HepG2 (cell line): ENCODE data around the gene CPNE8.

Experiments
- AHR ChIP-seq: IDR thresholded peaks from 2 replicates; pipeline ENCODE4 v1.6.1; 2018; ENCODE audit warnings: missing genetic modification reagents, missing compliant biosample characterization
- JUND ChIP-seq: sonication (generic); formaldehyde crosslinking; IDR thresholded peaks from 2 replicates; pipeline ENCODE4 v1.8.0; 2022; ENCODE audit warnings: mild to moderate bottlenecking, missing genetic modification reagents
- MZF1 ChIP-seq: sonication (generic); formaldehyde crosslinking; IDR thresholded peaks from 2 replicates; pipeline ENCODE4 v1.8.1; 2023; ENCODE audit warnings: mild to moderate bottlenecking, missing genetic modification reagents, borderline replicate concordance
- NONO ChIP-seq, 2 experiments: fragments of 450-650 bp in 1 of 2; sonication (generic) in 1 of 2; formaldehyde crosslinking in 1 of 2; IDR thresholded peaks in 1 of 2; conservative IDR thresholded peaks in 1 of 2; 2 replicates each; pipeline versions ENCODE4 v1.6.1 to v1.8.0; 2017 to 2022; ENCODE audit warnings: mild to moderate bottlenecking in 1 of 2, missing genetic modification reagents in 1 of 2, moderate library complexity in 1 of 2
- ZMAT3 ChIP-seq: sonication (generic); formaldehyde crosslinking; conservative IDR thresholded peaks from 2 replicates; pipeline ENCODE4 v1.7.0; 2021; ENCODE audit warnings: missing genetic modification reagents
- ZNF558 ChIP-seq: sonication (generic); formaldehyde crosslinking; IDR thresholded peaks from 2 replicates; pipeline ENCODE4 v1.9.0; 2022; ENCODE audit warnings: mild to moderate bottlenecking, missing genetic modification reagents, borderline replicate concordance
- TF ChIP-seq, protein P1 (sequence below): sonication (generic); formaldehyde crosslinking; IDR thresholded peaks from 2 replicates; pipeline ENCODE4 v1.8.0; 2022; ENCODE audit warnings: missing genetic modification reagents, mild to moderate bottlenecking, moderate library complexity, borderline replicate concordance

DNA sequence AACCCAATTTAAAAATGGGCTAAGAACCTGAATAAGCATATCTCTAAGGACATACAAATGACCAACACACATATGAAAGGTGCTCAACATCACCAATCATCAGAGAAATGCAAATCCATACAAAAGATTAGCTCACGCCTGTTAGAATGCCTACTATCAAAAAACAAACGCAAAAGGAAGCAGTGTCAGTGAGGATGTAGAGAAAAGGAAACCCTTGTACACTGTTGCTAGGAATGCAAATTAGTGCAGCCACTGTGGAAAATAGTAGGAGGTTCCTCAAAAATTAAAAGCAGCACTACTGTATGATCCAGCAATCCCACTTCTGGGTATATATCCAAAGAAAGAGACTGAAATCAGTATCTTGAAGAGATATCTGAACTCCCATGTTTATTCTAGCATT, 133.0 kb downstream of the CPNE8 start:
- TF ChIP-seq NONO (IDR thresholded peaks at IDR 0.05) (no peak), NONO (CRISPR knock-in tag; conservative IDR thresholded peaks at IDR 0.05) (no peak), MZF1 (CRISPR knock-in tag) (no peak), AHR (CRISPR knock-in tag) (no peak), JUND (CRISPR knock-in tag) (no peak), ZNF558 (no peak), ZMAT3 (no peak)
- TF ChIP-seq, protein P1, sequence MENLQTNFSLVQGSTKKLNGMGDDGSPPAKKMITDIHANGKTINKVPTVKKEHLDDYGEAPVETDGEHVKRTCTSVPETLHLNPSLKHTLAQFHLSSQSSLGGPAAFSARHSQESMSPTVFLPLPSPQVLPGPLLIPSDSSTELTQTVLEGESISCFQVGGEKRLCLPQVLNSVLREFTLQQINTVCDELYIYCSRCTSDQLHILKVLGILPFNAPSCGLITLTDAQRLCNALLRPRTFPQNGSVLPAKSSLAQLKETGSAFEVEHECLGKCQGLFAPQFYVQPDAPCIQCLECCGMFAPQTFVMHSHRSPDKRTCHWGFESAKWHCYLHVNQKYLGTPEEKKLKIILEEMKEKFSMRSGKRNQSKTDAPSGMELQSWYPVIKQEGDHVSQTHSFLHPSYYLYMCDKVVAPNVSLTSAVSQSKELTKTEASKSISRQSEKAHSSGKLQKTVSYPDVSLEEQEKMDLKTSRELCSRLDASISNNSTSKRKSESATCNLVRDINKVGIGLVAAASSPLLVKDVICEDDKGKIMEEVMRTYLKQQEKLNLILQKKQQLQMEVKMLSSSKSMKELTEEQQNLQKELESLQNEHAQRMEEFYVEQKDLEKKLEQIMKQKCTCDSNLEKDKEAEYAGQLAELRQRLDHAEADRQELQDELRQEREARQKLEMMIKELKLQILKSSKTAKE (CRISPR knock-in tag) = no peak
